Astrocyte of the cerebellum (primary cell): ENCODE results near the gene RRN3.
"Not testable (repeated sequence)": the region's sequence is repeated elsewhere in the genome, so short reads cannot be mapped to it uniquely, and the experiment has no call there.

Experiments used
- DNase-seq: peaks from one replicate; pipeline ENCODE4 v3.0.0-alpha.2; 2011; ENCODE audit warnings: low read depth
- H3K4me3 ChIP-seq: 2 replicates; pipeline ENCODE4 v1.5.1; 2011; ENCODE audit warnings: mild to moderate bottlenecking, low read depth, low read length, moderate library complexity
- in situ Hi-C: cut with HindIII; loops from 2 replicates; pipeline ENCODE4 v1.10.0; 2017; ENCODE audit warnings: low sequenced_read_pairs
- TF ChIP-seq, protein P1 (sequence below): IDR thresholded peaks from 2 replicates; pipeline ENCODE4 v1.5.1; 2012; ENCODE audit warnings: low read length, low read depth, moderate library complexity, mild to moderate bottlenecking; ENCODE audit errors: missing control alignments

RRN3 gene

DNA sequence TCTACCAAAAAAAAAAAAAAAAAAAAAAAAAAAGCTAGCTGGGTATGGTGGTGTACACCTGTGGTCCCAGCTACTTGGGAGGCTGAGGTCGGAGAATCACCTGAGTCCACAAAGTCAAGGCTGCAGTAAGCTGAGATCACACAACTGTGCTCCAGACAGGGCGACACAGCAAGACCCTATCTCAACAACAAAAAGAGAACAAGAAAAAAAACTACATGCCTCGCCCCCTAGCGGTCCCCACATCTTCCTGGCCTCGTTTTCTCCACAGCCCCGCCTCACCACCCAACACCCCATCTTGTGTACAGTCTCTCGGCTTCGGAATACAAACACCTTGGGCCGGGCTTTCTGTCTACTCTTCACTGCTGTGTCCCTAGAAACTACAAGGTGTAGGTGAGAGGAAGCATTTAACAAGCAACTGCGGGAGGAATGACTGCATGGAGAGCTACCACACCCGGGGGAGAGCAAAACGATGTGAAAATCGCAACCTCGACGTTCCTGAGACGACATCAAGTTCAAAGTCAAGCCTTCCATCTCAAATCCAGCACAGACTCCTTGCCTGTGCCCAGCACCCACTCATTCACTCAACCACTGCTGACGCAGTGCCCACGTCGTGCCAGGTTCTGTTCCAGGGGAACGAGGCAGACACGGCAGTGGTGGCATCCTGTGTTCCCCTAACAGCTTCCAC is 47.2 kb downstream of the RRN3 start:
- TF ChIP-seq, protein P1, sequence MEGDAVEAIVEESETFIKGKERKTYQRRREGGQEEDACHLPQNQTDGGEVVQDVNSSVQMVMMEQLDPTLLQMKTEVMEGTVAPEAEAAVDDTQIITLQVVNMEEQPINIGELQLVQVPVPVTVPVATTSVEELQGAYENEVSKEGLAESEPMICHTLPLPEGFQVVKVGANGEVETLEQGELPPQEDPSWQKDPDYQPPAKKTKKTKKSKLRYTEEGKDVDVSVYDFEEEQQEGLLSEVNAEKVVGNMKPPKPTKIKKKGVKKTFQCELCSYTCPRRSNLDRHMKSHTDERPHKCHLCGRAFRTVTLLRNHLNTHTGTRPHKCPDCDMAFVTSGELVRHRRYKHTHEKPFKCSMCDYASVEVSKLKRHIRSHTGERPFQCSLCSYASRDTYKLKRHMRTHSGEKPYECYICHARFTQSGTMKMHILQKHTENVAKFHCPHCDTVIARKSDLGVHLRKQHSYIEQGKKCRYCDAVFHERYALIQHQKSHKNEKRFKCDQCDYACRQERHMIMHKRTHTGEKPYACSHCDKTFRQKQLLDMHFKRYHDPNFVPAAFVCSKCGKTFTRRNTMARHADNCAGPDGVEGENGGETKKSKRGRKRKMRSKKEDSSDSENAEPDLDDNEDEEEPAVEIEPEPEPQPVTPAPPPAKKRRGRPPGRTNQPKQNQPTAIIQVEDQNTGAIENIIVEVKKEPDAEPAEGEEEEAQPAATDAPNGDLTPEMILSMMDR = no peak
- H3K4me3 ChIP-seq = no peak overlapping the region
- DNase-seq = no peak
- in situ Hi-C loops = no loop called here

DNA sequence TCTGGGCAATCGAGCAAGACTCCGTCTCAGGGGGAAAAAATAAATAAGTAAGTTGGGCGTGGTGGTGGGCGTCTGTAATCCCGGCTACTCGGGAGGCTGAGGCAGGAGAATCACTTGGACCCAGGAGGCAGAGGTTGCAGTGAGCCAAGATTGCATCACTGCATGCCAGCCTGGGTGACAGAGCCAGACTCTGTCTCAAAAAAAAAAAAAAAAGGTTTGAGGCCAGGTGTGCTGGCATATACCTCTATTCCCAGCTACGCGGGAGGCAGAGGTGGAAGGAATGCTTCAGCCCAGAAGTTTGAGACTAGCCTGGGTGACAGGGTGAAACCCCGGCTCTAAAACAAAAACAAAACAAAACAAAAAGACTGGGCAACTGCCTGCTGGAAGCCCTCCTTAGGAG is 48.8 kb downstream of the RRN3 start:
- DNase-seq, H3K4me3 ChIP-seq, in situ Hi-C loops: not testable (repeated sequence)

DNA sequence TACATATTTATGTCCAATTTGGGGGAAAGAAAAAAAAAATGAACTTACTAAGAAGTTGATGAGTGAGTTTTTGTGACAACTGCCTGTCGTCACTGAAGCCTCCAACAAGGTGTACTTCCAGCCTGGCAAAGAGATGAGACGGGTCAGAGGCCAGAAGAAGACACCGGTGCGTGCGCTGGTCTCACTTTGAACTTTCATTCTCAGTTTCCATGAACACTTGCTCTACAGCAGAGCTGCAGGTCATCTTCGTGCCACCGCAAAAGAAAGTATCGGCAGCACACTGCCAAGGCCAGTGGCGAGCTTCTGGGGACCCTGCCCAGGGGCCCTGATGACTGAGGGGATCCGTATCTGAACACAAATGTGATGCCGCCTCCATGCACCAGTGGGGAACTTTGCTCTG is 49.8 kb downstream of the RRN3 start:
- TF ChIP-seq, protein P1 = no peak
- no peak for DNase-seq
- in situ Hi-C loops = no loop called here
- H3K4me3 ChIP-seq = no peak overlapping the region

DNA sequence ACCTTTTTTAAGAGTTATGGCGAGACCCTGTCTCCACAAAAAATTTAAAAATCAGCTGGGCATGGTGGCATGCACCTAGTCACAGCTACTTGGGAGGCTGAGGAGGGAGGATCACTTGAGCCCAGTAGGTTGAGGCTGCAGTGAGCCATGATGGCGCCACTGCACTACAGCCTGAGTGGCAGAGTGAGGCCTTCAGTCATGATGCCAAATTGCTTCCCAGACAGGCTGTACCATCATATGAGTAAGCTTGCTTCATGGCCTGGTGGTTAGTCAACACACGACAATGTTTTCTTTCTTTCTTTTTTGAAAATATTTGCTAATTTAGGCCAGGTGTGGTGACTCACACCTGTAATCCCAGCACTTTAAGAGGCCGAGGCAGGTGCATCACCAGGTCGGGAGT is 50.7 kb downstream of the RRN3 start:
- TF ChIP-seq, protein P1 = no peak
- H3K4me3 ChIP-seq = no peak overlapping the region
- in situ Hi-C loops = no loop called here
- no peak for DNase-seq

DNA sequence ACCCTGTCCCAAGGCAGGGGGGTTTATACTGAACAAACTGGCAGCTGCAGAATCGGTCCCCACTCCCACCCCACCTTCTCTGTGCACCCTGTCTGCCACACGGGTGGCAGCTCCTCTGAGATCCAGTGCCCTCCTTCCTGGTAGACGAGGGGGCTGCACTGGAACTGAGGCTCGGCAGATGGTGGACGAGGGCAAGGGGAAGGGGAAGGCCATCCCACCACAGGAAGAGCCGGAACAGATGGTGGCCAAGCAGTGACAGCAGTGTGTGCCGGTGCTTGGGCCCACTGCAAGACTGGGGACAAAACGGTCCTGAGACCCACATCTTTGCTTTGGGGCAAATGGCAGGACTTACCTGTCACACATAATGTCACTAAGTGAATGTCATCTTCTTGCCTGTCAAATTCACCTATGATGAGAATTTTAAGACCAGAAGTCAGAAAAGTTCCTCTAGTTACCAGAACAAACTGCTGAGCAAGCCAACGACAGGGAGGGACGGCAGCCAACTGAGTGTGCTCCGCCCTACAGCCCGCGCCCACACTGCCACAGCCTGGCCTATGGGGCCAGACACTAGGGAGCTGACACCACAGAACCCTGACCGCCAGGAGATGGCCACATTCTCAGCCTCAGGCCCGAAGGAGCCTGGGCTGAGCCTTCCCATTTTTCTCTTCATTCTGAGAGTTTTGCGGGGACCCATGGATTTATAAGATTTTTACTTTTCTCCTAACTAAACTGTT is 52.6 kb downstream of the RRN3 start:
- TF ChIP-seq, protein P1 = no peak
- no peak for DNase-seq
- no peak overlapping the region for H3K4me3 ChIP-seq
- in situ Hi-C loops = no loop called here

DNA sequence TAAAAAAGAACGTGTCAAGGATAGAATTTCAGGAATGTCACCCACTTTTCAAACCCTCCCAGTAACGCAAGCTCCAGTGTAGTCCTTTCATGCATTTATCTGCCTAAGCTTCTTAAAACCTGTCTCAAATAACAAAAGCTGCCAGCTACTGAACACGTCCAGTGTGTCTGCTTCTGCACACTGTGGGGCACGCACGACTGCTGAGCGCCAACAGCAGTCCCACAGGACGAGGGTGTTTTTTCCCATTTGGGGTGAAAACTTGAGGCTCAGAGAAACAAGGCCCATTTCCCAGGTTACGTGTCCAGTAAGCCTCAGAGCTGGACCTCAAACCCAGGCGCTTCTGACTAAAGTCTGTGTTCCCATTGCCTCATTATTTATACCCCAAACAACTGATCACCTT is 55.4 kb downstream of the RRN3 start:
- TF ChIP-seq, protein P1 = no peak
- no peak for DNase-seq
- no peak overlapping the region for H3K4me3 ChIP-seq
- in situ Hi-C loops = no loop called here

DNA sequence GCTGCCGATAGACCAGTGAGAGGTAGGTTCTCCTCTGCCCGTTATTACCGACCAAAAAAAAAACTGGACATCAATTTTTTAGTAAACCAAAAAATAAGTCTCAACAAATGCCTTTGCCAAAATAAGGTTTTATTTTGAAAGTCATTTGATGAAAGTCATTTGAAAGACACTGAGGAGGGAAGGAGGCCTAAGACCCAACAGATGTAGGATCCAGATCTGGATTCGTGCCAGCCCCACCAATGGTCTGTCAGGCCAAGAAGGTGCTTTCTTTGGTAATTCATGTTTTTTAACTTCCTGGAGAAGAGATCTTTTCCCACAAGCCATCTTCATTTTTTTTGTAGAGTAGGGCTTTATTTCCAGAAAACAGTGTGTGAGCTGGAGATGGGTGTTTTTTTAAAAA is 56.3 kb downstream of the RRN3 start:
- TF ChIP-seq, protein P1 = no peak
- DNase-seq = no peak
- in situ Hi-C loops = no loop called here
- no peak overlapping the region for H3K4me3 ChIP-seq
